HEK293 (cell line): ENCODE measurements around the gene TSC22D2.

Experiments used
- CTCF ChIA-PET: fragments of 350-600 bp; formaldehyde crosslinking; extraction: SDS; loops from one replicate; lab custom pipeline; 2021; ENCODE audit warnings: antibody characterized with exemption; lab: Yijun Ruan, JAX
- POLR2A ChIA-PET: fragments of 300-600 bp; formaldehyde crosslinking; extraction: SDS; loops from one replicate; lab custom pipeline; 2020; ENCODE audit warnings: antibody characterized with exemption, inconsistent platforms; lab: Yijun Ruan, JAX
- H3K27ac ChIP-seq: fragments of 200-500 bp; sonication (Bioruptor generic); 2 replicates; pipeline ENCODE4 v1.5.1; 2014; ENCODE audit warnings: low read depth, low read length, control low read depth, inconsistent platforms; ENCODE audit errors: extremely low read depth
- H3K36me3 ChIP-seq, 2 experiments: fragments of 200-500 bp in 1 of 2; sonication (Bioruptor generic) in 1 of 2; 1 replicate in 1 of 2; 2 replicates in 1 of 2; pipeline ENCODE4 v1.5.1; 2014 to 2017; ENCODE audit warnings: inconsistent platforms in 2 of 2, low read length in 2 of 2; ENCODE audit not compliant: control insufficient read depth in 2 of 2, insufficient read depth in 1 of 2
- H3K4me1 ChIP-seq: fragments of 200-500 bp; sonication (Bioruptor generic); 2 replicates; pipeline ENCODE4 v1.5.1; 2014; ENCODE audit warnings: mild to moderate bottlenecking, low read length, inconsistent platforms; ENCODE audit not compliant: control insufficient read depth, insufficient read depth
- H3K4me3 ChIP-seq: 2 replicates; pipeline ENCODE4 v1.5.1; 2011; ENCODE audit warnings: low read depth, mild to moderate bottlenecking, control low read depth, low read length, moderate library complexity
- H3K9me3 ChIP-seq: fragments of 200-500 bp; sonication (Bioruptor generic); 2 replicates; pipeline ENCODE4 v1.5.1; 2014; ENCODE audit warnings: low read depth, low read length, inconsistent platforms; ENCODE audit not compliant: control insufficient read depth, insufficient read depth
- CTCF ChIP-seq: fragments of 450-650 bp; formaldehyde crosslinking; IDR thresholded peaks from 2 replicates; pipeline ENCODE4 v1.5.1; 2016; ENCODE audit warnings: missing biosample characterization, missing genetic modification characterization
- FEZF1 ChIP-seq: fragments of 450-650 bp; formaldehyde crosslinking; IDR thresholded peaks from 2 replicates; pipeline ENCODE4 v1.5.1; 2016; ENCODE audit warnings: missing biosample characterization, missing genetic modification characterization
- HIC1 ChIP-seq: fragments of 450-650 bp; formaldehyde crosslinking; IDR thresholded peaks from 2 replicates; pipeline ENCODE4 v1.5.1; 2016; ENCODE audit warnings: missing biosample characterization, missing genetic modification characterization
- HOXC10 ChIP-seq: sonication (generic); formaldehyde crosslinking; IDR thresholded peaks from 2 replicates; pipeline ENCODE4 v1.8.1; 2023; ENCODE audit warnings: mild to moderate bottlenecking, missing genetic modification reagents
- HOXD13 ChIP-seq: sonication (generic); formaldehyde crosslinking; IDR thresholded peaks from 2 replicates; pipeline ENCODE4 v1.8.0; 2022; ENCODE audit warnings: missing genetic modification reagents, borderline replicate concordance
- KLF10 ChIP-seq: fragments of 450-650 bp; IDR thresholded peaks from 2 replicates; pipeline ENCODE4 v1.5.1; 2018; ENCODE audit warnings: missing biosample characterization, mild to moderate bottlenecking, missing genetic modification characterization
- OVOL3 ChIP-seq: fragments of 450-650 bp; formaldehyde crosslinking; IDR thresholded peaks from 2 replicates; pipeline ENCODE4 v1.5.1; 2016; ENCODE audit warnings: missing biosample characterization, missing genetic modification characterization
- PRDM10 ChIP-seq: fragments of 450-650 bp; formaldehyde crosslinking; IDR thresholded peaks from 2 replicates; pipeline ENCODE4 v1.5.1; 2016; ENCODE audit warnings: missing biosample characterization, missing genetic modification characterization
- RBAK ChIP-seq: fragments of 450-650 bp; formaldehyde crosslinking; IDR thresholded peaks from 2 replicates; pipeline ENCODE4 v1.5.1; 2016; ENCODE audit warnings: missing biosample characterization, missing genetic modification characterization
- SCRT2 ChIP-seq: fragments of 450-650 bp; formaldehyde crosslinking; IDR thresholded peaks from 2 replicates; pipeline ENCODE4 v1.5.1; 2016; ENCODE audit warnings: missing biosample characterization, missing genetic modification characterization
- SETDB1 ChIP-seq: IDR thresholded peaks from one replicate; pipeline ENCODE4 v1.6.1; 2017; ENCODE audit warnings: mild to moderate bottlenecking, low read length, moderate library complexity, mixed read lengths; ENCODE audit not compliant: insufficient read length
- SP3 ChIP-seq: fragments of 450-650 bp; formaldehyde crosslinking; IDR thresholded peaks from 2 replicates; pipeline ENCODE4 v1.5.1; 2016; ENCODE audit warnings: missing biosample characterization, missing genetic modification characterization
- ZIC2 ChIP-seq: fragments of 450-650 bp; formaldehyde crosslinking; IDR thresholded peaks from 2 replicates; pipeline ENCODE4 v1.5.1; 2016; ENCODE audit warnings: missing biosample characterization, missing genetic modification characterization
- ZNF114 ChIP-seq: fragments of 450-650 bp; formaldehyde crosslinking; IDR thresholded peaks from 2 replicates; pipeline ENCODE4 v1.5.0; 2017; ENCODE audit warnings: missing biosample characterization, missing genetic modification characterization
- ZNF211 ChIP-seq: fragments of 450-650 bp; formaldehyde crosslinking; IDR thresholded peaks from 2 replicates; pipeline ENCODE4 v1.5.1; 2016; ENCODE audit warnings: low read depth, missing biosample characterization, missing genetic modification characterization
- ZNF214 ChIP-seq: fragments of 450-650 bp; formaldehyde crosslinking; IDR thresholded peaks from 2 replicates; pipeline ENCODE4 v1.5.1; 2017; ENCODE audit warnings: missing biosample characterization, mild to moderate bottlenecking, missing genetic modification characterization, borderline replicate concordance
- ZNF366 ChIP-seq: fragments of 450-650 bp; formaldehyde crosslinking; conservative IDR thresholded peaks from 2 replicates; pipeline ENCODE4 v1.5.1; 2016; ENCODE audit warnings: missing biosample characterization, missing genetic modification characterization
- ZNF391 ChIP-seq: fragments of 450-650 bp; formaldehyde crosslinking; IDR thresholded peaks from 2 replicates; pipeline ENCODE4 v1.5.1; 2016; ENCODE audit warnings: low read depth, missing biosample characterization, missing genetic modification characterization, borderline replicate concordance
- ZNF514 ChIP-seq: fragments of 450-650 bp; formaldehyde crosslinking; IDR thresholded peaks from 2 replicates; pipeline ENCODE4 v1.5.1; 2016; ENCODE audit warnings: missing biosample characterization, missing genetic modification characterization
- ZNF529 ChIP-seq: fragments of 450-650 bp; formaldehyde crosslinking; IDR thresholded peaks from 2 replicates; pipeline ENCODE4 v1.5.1; 2017; ENCODE audit warnings: missing genetic modification characterization, missing biosample characterization; ENCODE audit not compliant: insufficient replicate concordance
- ZNF544 ChIP-seq: fragments of 450-650 bp; formaldehyde crosslinking; IDR thresholded peaks from 2 replicates; pipeline ENCODE4 v1.5.0; 2017; ENCODE audit warnings: missing biosample characterization, missing genetic modification characterization
- ZNF621 ChIP-seq: fragments of 450-650 bp; formaldehyde crosslinking; IDR thresholded peaks from 2 replicates; pipeline ENCODE4 v1.5.1; 2017; ENCODE audit warnings: missing biosample characterization, missing genetic modification characterization
- ZNF623 ChIP-seq: fragments of 450-650 bp; formaldehyde crosslinking; IDR thresholded peaks from 2 replicates; pipeline ENCODE4 v1.5.1; 2016; ENCODE audit warnings: missing biosample characterization, missing genetic modification characterization
- ZNF645 ChIP-seq: fragments of 450-650 bp; formaldehyde crosslinking; IDR thresholded peaks from 2 replicates; pipeline ENCODE4; 2016; ENCODE audit warnings: missing biosample characterization, missing genetic modification characterization
- ZNF664 ChIP-seq: fragments of 450-650 bp; formaldehyde crosslinking; IDR thresholded peaks from 2 replicates; pipeline ENCODE4 v1.5.1; 2016; ENCODE audit warnings: missing biosample characterization, missing genetic modification characterization
- ZNF776 ChIP-seq: fragments of 450-650 bp; formaldehyde crosslinking; IDR thresholded peaks from 2 replicates; pipeline ENCODE4 v1.5.0; 2017; ENCODE audit warnings: missing biosample characterization, missing genetic modification characterization, borderline replicate concordance

Gene TSC22D2

GRCh38 chr3:150411976-150412375 is 3.9 kb downstream of the TSC22D2 start:
- Histone ChIP-seq H3K36me3 (peaks cover 0 to 24% of the 10 kb centered on the region in 2 experiments; a peak in 1 of 3 replicates), H3K4me1 (no peaks in the 10 kb centered on the region), H3K9me3 (no peaks in the 10 kb centered on the region), H3K27ac (no peak overlapping the region), H3K4me3 (peak overlapping the region; percentile 87)
- TF ChIP-seq ZNF366 (tag by site-specific recombination) (no peak), HOXD13 (CRISPR knock-in tag) (no peak), HOXC10 (CRISPR knock-in tag) (no peak), CTCF (tag by site-specific recombination) (no peak), ZNF544 (tag by site-specific recombination) (no peak), HIC1 (tag by site-specific recombination) (no peak), ZNF114 (tag by site-specific recombination) (no peak), PRDM10 (tag by site-specific recombination) (no peak), ZNF514 (no peak), FEZF1 (no peak), SP3 (no peak), OVOL3 (no peak), ZNF645 (no peak), SETDB1 (no peak), ZNF623 (no peak), KLF10 (tag by site-specific recombination) (no peak)
- POLR2A ChIA-PET, result no interaction called here
- CTCF ChIA-PET, result interaction anchor here (0.7 to 1.4 kb wide), 8 partner anchors 27 to 192 kb away, joined by 3 to 5 read pairs (median 3); no protein-coding TSS in a partner anchor

GRCh38 chr3:150412561-150413231 is 4.6 kb downstream of the TSC22D2 start:
- peak overlapping the region; percentile 87 for H3K4me3 ChIP-seq
- ChIA-PET CTCF (interaction anchor here (0.7 to 1.4 kb wide), 5 partner anchors 80 to 344 kb away, joined by 3 to 5 read pairs (median 3); no protein-coding TSS in a partner anchor), POLR2A (no interaction called here)
- H3K9me3 ChIP-seq, result no peaks in the 10 kb centered on the region
- no peak overlapping the region for H3K27ac ChIP-seq
- H3K36me3 ChIP-seq, result peaks cover 0 to 24% of the 10 kb centered on the region in 2 experiments; a peak in 1 of 3 replicates
- H3K4me1 ChIP-seq, result no peaks in the 10 kb centered on the region
- no peak for TF ChIP-seq ZNF211 (tag by site-specific recombination)
- peak; percentile 49; the same call in 1 of the 2 replicates for TF ChIP-seq SCRT2 (tag by site-specific recombination)
- TF ChIP-seq ZIC2 (tag by site-specific recombination), result no peak
- no peak for TF ChIP-seq ZNF214 (tag by site-specific recombination)
- no peak for TF ChIP-seq HOXD13 (CRISPR knock-in tag)
- TF ChIP-seq ZNF664, result peak; percentile 6; the same call in 1 of the 2 replicates
- no peak for TF ChIP-seq ZNF621 (tag by site-specific recombination)
- TF ChIP-seq RBAK, result no peak
- TF ChIP-seq ZNF776 (tag by site-specific recombination), result no peak
- no peak for TF ChIP-seq ZNF391
- TF ChIP-seq ZNF529, result no peak
